ENCODE data around the gene TEC.

DNA sequence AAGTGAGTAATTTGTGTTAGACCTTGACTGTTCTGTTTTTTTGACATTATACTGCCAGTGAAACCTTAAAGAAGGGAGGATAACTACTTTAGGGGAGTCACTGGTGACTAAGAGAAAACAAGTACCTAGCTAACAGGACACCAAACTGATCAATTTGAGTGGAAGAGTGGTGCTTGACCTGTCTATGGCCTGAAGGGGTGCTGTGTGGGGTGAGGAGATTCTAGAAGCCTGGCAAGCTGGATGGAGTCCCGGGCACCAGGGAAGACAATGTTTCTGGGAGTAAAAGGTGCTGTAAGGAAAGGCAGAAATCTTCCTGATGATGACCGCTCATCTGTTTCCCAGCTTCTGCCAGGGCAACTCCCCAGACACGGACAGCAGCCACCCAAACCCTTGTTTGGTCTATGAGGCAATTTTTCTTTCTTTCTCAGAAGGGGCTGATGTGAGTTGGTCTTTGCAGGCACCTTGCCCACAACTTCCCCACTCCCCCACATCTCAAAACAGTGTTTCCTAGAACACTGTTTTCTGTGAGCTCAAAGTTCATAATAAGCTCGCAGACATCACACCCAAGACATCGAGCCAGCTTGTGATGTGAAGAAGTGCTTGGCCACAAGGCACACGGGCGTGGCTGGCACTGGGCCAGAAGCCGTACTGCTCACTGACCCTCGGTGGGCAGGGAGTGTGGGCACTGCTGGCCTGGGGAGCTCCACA lies 140.2 kb downstream of the TEC start:
- TF ChIP-seq, protein P1, sequence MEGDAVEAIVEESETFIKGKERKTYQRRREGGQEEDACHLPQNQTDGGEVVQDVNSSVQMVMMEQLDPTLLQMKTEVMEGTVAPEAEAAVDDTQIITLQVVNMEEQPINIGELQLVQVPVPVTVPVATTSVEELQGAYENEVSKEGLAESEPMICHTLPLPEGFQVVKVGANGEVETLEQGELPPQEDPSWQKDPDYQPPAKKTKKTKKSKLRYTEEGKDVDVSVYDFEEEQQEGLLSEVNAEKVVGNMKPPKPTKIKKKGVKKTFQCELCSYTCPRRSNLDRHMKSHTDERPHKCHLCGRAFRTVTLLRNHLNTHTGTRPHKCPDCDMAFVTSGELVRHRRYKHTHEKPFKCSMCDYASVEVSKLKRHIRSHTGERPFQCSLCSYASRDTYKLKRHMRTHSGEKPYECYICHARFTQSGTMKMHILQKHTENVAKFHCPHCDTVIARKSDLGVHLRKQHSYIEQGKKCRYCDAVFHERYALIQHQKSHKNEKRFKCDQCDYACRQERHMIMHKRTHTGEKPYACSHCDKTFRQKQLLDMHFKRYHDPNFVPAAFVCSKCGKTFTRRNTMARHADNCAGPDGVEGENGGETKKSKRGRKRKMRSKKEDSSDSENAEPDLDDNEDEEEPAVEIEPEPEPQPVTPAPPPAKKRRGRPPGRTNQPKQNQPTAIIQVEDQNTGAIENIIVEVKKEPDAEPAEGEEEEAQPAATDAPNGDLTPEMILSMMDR (IDR thresholded peaks at IDR 0.05) = no peak
- TF ChIP-seq POLR2A (IDR thresholded peaks at IDR 0.05) (no peak), POLR2AphosphoS5 (IDR thresholded peaks at IDR 0.05) (no peak), EP300 (IDR thresholded peaks at IDR 0.05) (no peak)
